Small intestine (tissue), 16 donors: Measurements from ENCODE around the gene NRP2. TPM values are rescaled to one million over a fixed set of nuclear protein-coding genes. Genes with fewer than 3 reads are reported as not detected.

Experiments used
- DNase-seq, 2 donors: peaks; one replicate each; pipeline versions ENCODE4 v3.0.0 to v3.0.0-alpha.2; 2013
- FAIRE-seq: peaks from 2 replicates; lab custom pipeline; 2012; peaks lifted over from hg19 to GRCh38; lab: Jason Lieb, UNC
- H3K27ac ChIP-seq, 3 donors: one replicate each; pipeline ENCODE4 v1.5.1; 2013; ENCODE audit warnings: low read length in 2 of 3, mild to moderate bottlenecking in 2 of 3, control low read depth in 1 of 3, inconsistent platforms in 1 of 3, low read depth in 1 of 3, moderate library complexity in 1 of 3
- H3K27me3 ChIP-seq, 3 donors: one replicate each; pipeline ENCODE4 v1.6.1; 2013; ENCODE audit warnings: low read length in 3 of 3, inconsistent platforms in 1 of 3; ENCODE audit not compliant: control insufficient read depth in 3 of 3, insufficient read depth in 3 of 3
- H3K36me3 ChIP-seq, 3 donors: one replicate each; pipeline ENCODE4 v1.6.1; 2013; ENCODE audit warnings: low read length in 3 of 3, inconsistent platforms in 1 of 3, low read depth in 1 of 3, mild to moderate bottlenecking in 1 of 3, moderate library complexity in 1 of 3; ENCODE audit not compliant: control insufficient read depth in 3 of 3, insufficient read depth in 2 of 3
- H3K4me1 ChIP-seq, 3 donors: one replicate each; pipeline ENCODE4 v1.6.1; 2013; ENCODE audit warnings: low read length in 2 of 3, inconsistent platforms in 1 of 3, low read depth in 1 of 3, mild to moderate bottlenecking in 1 of 3, moderate library complexity in 1 of 3; ENCODE audit not compliant: control insufficient read depth in 3 of 3, insufficient read depth in 2 of 3
- H3K4me3 ChIP-seq, 3 donors: one replicate each; pipeline ENCODE4 v1.5.1; 2013; ENCODE audit warnings: low read length in 3 of 3, control low read depth in 1 of 3, inconsistent platforms in 1 of 3, low read depth in 1 of 3, mild to moderate bottlenecking in 1 of 3, moderate library complexity in 1 of 3
- H3K9me3 ChIP-seq, 2 donors: one replicate each; pipeline ENCODE4 v1.6.1; 2013; ENCODE audit warnings: low read depth in 1 of 2, low read length in 1 of 2; ENCODE audit not compliant: control insufficient read depth in 2 of 2, insufficient read depth in 1 of 2
- WGBS, 3 donors: extraction: QIAGEN DNeasy Blood & Tissue Kit; methylation state at CpG; one replicate each; pipeline ENCODE4 v1.1.7; 2013; 5-methylcytosine and 5-hydroxymethylcytosine counted together
- long read RNA-seq, 10 donors: transcript quantifications; one replicate each; lab custom pipeline, GENCODE V29; 2026
- polyA plus RNA-seq, 4 donors: library from polyadenylated mRNA; stranded (reverse) in 3 of 4; unstranded in 1 of 4; fragments of 200-250 nt in 3 of 4; fragments of 120-200 nt in 1 of 4; gene quantifications; one replicate each; pipeline versions ENCODE4 v1.2.1 to v1.2.3, GENCODE V29; 2013
- donor health status: healthy with polysubstance abuse.
- donor health status: control.
- donor health status: control.
- donor health status: Bipolar disorder and iron deficiency.
- donor health status: healthy.

The NRP2 gene
- polyA plus RNA-seq, result 1 to 10 TPM in 2 of 4 donors, under 1 TPM in 2; 0.81 to 9.6 (median 4.9) TPM
- long read RNA-seq, donor 1, result 0 reads
- long read RNA-seq, donor 2, partial matches to known transcripts, result 0 of 1 reads
- long read RNA-seq, donor 2, other reads (novel, unspliced or antisense), result 0 of 1 reads
- long read RNA-seq, donor 3, partial matches to known transcripts, result 0 of 3 reads
- long read RNA-seq, donor 3, other reads (novel, unspliced or antisense), result 0 of 3 reads
- long read RNA-seq, donor 4, partial matches to known transcripts, result 0 of 1 reads
- long read RNA-seq, donor 4, other reads (novel, unspliced or antisense), result 0 of 1 reads
- long read RNA-seq, donor 5, result 0 reads
- long read RNA-seq, donor 6, partial matches to known transcripts, result 0 of 1 reads
- long read RNA-seq, donor 6, other reads (novel, unspliced or antisense), result 0 of 1 reads
- long read RNA-seq, donor 7, result 0 reads
- long read RNA-seq, donor 8, result 0 reads
- long read RNA-seq, donor 9, result 0 reads
- long read RNA-seq, donor 10, partial matches to known transcripts, result 0 of 7 reads
- long read RNA-seq, donor 10, other reads (novel, unspliced or antisense), result 0 of 7 reads

- peaks cover 3 to 55% (median 19%) of the 10 kb centered on the region in 3 donors for H3K27me3 ChIP-seq
- H3K36me3 ChIP-seq, result no peaks in the 10 kb centered on the region
- peak within 1 kb of the TSS in 2 of 3 donors; percentile 49 to 84 for H3K27ac ChIP-seq
- H3K9me3 ChIP-seq, result no peaks in the 10 kb centered on the region
- peak; percentile 59 to 88 for DNase-seq
- H3K4me3 ChIP-seq, result peak within 1 kb of the TSS in 2 of 3 donors; percentile 45 to 46
- 0 to 1% (median 1%) methylated on average over 67 to 71 of the region's 71 CpGs for WGBS, 3 donors
- FAIRE-seq, result no peak
- peaks cover 0 to 46% (median 3%) of the 10 kb centered on the region in 3 donors for H3K4me1 ChIP-seq
These were observed at the start of gene NRP2 for GRCh38 chr2:205682239-205682970. NRP2 (plus strand) TSS chr2:205682501; CDS start chr2:205683291, 790 bp downstream.

- Histone ChIP-seq H3K4me1 (no peaks in the 10 kb centered on the region), H3K27ac (no peak overlapping the region), H3K36me3 (no peaks in the 10 kb centered on the region), H3K4me3 (no peak overlapping the region), H3K9me3 (no peaks in the 10 kb centered on the region), H3K27me3 (no peaks in the 10 kb centered on the region)
- DNase-seq (no peak), FAIRE-seq (no peak)
- 44 to 62% (median 46%) methylated on average over 1 of the region's 1 CpG for WGBS, 3 donors
These were observed 48.3 kb upstream of the NRP2 start for GRCh38 chr2:205633994-205634393.

GRCh38 chr2:205636549-205637319, 45.6 kb upstream of the NRP2 start:
- no peaks in the 10 kb centered on the region for H3K4me1 ChIP-seq
- no peaks in the 10 kb centered on the region for H3K27me3 ChIP-seq
- no peak for DNase-seq
- no peak for FAIRE-seq
- no peak overlapping the region for H3K4me3 ChIP-seq
- H3K27ac ChIP-seq, result no peak overlapping the region
- no peaks in the 10 kb centered on the region for H3K36me3 ChIP-seq
- H3K9me3 ChIP-seq, result peaks cover 0 to 5% of the 10 kb centered on the region in 2 donors
- WGBS, 3 donors, result 71 to 83% (median 73%) methylated on average over 7 of the region's 7 CpGs

GRCh38 chr2:205637320-205637602, 45.0 kb upstream of the NRP2 start:
- peaks cover 0 to 5% of the 10 kb centered on the region in 2 donors for H3K9me3 ChIP-seq
- H3K36me3 ChIP-seq, result no peaks in the 10 kb centered on the region
- H3K27me3 ChIP-seq, result no peaks in the 10 kb centered on the region
- DNase-seq, result no peak
- no peak overlapping the region for H3K27ac ChIP-seq
- H3K4me3 ChIP-seq, result no peak overlapping the region
- H3K4me1 ChIP-seq, result no peaks in the 10 kb centered on the region
- no peak for FAIRE-seq

GRCh38 chr2:205637779-205638503, 44.4 kb upstream of the NRP2 start:
- Histone ChIP-seq H3K9me3 (peaks cover 0 to 5% of the 10 kb centered on the region in 2 donors), H3K4me3 (no peak overlapping the region), H3K27ac (no peak overlapping the region), H3K36me3 (no peaks in the 10 kb centered on the region), H3K4me1 (no peaks in the 10 kb centered on the region), H3K27me3 (no peaks in the 10 kb centered on the region)
- FAIRE-seq (no peak), DNase-seq (no peak)
- 51 to 71% (median 61%) methylated on average over 6 of the region's 6 CpGs for WGBS, 3 donors

GRCh38 chr2:205640716-205641115, 41.6 kb upstream of the NRP2 start:
- Histone ChIP-seq H3K9me3 (peaks cover 0 to 5% of the 10 kb centered on the region in 2 donors), H3K4me1 (no peaks in the 10 kb centered on the region), H3K4me3 (no peak overlapping the region), H3K27me3 (peaks cover 0 to 3% (median 0%) of the 10 kb centered on the region in 3 donors), H3K36me3 (no peaks in the 10 kb centered on the region), H3K27ac (no peak overlapping the region)
- DNase-seq (no peak), FAIRE-seq (no peak)
- 59 to 60% (median 59%) methylated on average over 4 of the region's 4 CpGs for whole genome bisulfite sequencing, 3 donors

- Histone ChIP-seq H3K36me3 (no peaks in the 10 kb centered on the region), H3K4me1 (no peaks in the 10 kb centered on the region), H3K27ac (no peak overlapping the region), H3K4me3 (no peak overlapping the region), H3K27me3 (peaks cover 0 to 3% (median 0%) of the 10 kb centered on the region in 3 donors), H3K9me3 (peaks cover 0 to 5% of the 10 kb centered on the region in 2 donors)
- whole genome bisulfite sequencing, 3 donors, result 49 to 58% (median 53%) methylated on average over 6 of the region's 6 CpGs
- no peak for DNase-seq
- FAIRE-seq, result no peak
These were observed 39.5 kb upstream of the NRP2 start for GRCh38 chr2:205642599-205643356.
